HAP-1 (cell line): ENCODE measurements around the gene RBM19.
A peak's percentile ranks its signal among the peaks of the same experiment; 100 is the strongest.

Experiments
- DNase-seq, 2 experiments: peaks; one replicate each; pipeline ENCODE4 v3.0.0-alpha.2; 2016 to 2020; ENCODE audit warnings: low spot score in 2 of 2
- H3K27me3 ChIP-seq: fragments of 250-450 bp; sonication (Bioruptor Pico); 2 replicates; pipeline ENCODE4 v1.5.1; 2020; ENCODE audit warnings: low read depth, mild to moderate bottlenecking, moderate library complexity
- H3K36me3 ChIP-seq: fragments of 250-450 bp; sonication (Bioruptor Pico); replicated peaks from 2 replicates; pipeline ENCODE4 v1.5.1; 2020; ENCODE audit warnings: mild to moderate bottlenecking
- H3K4me1 ChIP-seq: fragments of 250-450 bp; sonication (Bioruptor Pico); 2 replicates; pipeline ENCODE4 v1.5.1; 2020; ENCODE audit warnings: mild to moderate bottlenecking
- H3K4me3 ChIP-seq: fragments of 250-450 bp; sonication (Bioruptor Pico); 2 replicates; pipeline ENCODE4 v1.5.1; 2020; ENCODE audit warnings: mild to moderate bottlenecking, moderate library complexity
- H3K9me3 ChIP-seq: fragments of 250-450 bp; sonication (Bioruptor Pico); 2 replicates; pipeline ENCODE4 v1.5.1; 2020; ENCODE audit warnings: mild to moderate bottlenecking, moderate library complexity
- in situ Hi-C: fragments of 300-500 bp; cut with MboI; formaldehyde crosslinking; loops from 3 replicates; pipeline ENCODE4 v1.14.3; 2020; ENCODE audit warnings: low sequenced_read_pairs, inconsistent platforms, mixed read lengths

RBM19 gene

GRCh38 chr12:113860950-113861349 lies 105.2 kb downstream of the RBM19 start:
- H3K36me3 ChIP-seq = no peaks in the 10 kb centered on the region
- no peaks in the 10 kb centered on the region for H3K4me1 ChIP-seq
- no peak for DNase-seq
- no peaks in the 10 kb centered on the region for H3K27me3 ChIP-seq
- no peaks in the 10 kb centered on the region for H3K9me3 ChIP-seq
- no peak overlapping the region for H3K4me3 ChIP-seq
- in situ Hi-C loops = no loop called here

GRCh38 chr12:113860059-113860820 lies 105.9 kb downstream of the RBM19 start:
- Histone ChIP-seq H3K4me1 (no peaks in the 10 kb centered on the region), H3K9me3 (no peaks in the 10 kb centered on the region), H3K4me3 (no peak overlapping the region), H3K36me3 (no peaks in the 10 kb centered on the region), H3K27me3 (no peaks in the 10 kb centered on the region)
- no peak for DNase-seq
- in situ Hi-C loops = no loop called here

- no peak for DNase-seq
- H3K27me3 ChIP-seq = no peaks in the 10 kb centered on the region
- in situ Hi-C loops = no loop called here
- H3K36me3 ChIP-seq = no peaks in the 10 kb centered on the region
- no peak overlapping the region for H3K4me3 ChIP-seq
- no peaks in the 10 kb centered on the region for H3K4me1 ChIP-seq
- no peaks in the 10 kb centered on the region for H3K9me3 ChIP-seq
Measured at GRCh38 chr12:113858841-113859386, 107.2 kb downstream of the RBM19 start.

GRCh38 chr12:113857371-113857770 lies 108.8 kb downstream of the RBM19 start:
- Histone ChIP-seq H3K4me3 (no peak overlapping the region), H3K4me1 (no peaks in the 10 kb centered on the region), H3K36me3 (no peaks in the 10 kb centered on the region), H3K27me3 (no peaks in the 10 kb centered on the region), H3K9me3 (no peaks in the 10 kb centered on the region)
- in situ Hi-C loops = no loop called here
- DNase-seq = no peak

GRCh38 chr12:113855998-113856397 lies 110.1 kb downstream of the RBM19 start:
- no peak overlapping the region for H3K4me3 ChIP-seq
- H3K36me3 ChIP-seq = no peaks in the 10 kb centered on the region
- DNase-seq = no peak
- in situ Hi-C loops = no loop called here
- H3K9me3 ChIP-seq = no peaks in the 10 kb centered on the region
- no peaks in the 10 kb centered on the region for H3K4me1 ChIP-seq
- no peaks in the 10 kb centered on the region for H3K27me3 ChIP-seq

GRCh38 chr12:113854385-113855142 lies 111.6 kb downstream of the RBM19 start:
- Histone ChIP-seq H3K27me3 (no peaks in the 10 kb centered on the region), H3K4me3 (no peak overlapping the region), H3K9me3 (no peaks in the 10 kb centered on the region), H3K36me3 (no peaks in the 10 kb centered on the region), H3K4me1 (no peaks in the 10 kb centered on the region)
- in situ Hi-C loops = no loop called here
- DNase-seq = peak in 1 of 2 experiments; percentile 23

GRCh38 chr12:113853491-113853890 lies 112.6 kb downstream of the RBM19 start:
- H3K4me1 ChIP-seq = no peaks in the 10 kb centered on the region
- no peak for DNase-seq
- H3K9me3 ChIP-seq = no peaks in the 10 kb centered on the region
- no peaks in the 10 kb centered on the region for H3K36me3 ChIP-seq
- H3K4me3 ChIP-seq = no peak overlapping the region
- H3K27me3 ChIP-seq = no peaks in the 10 kb centered on the region
- in situ Hi-C loops = no loop called here

- Histone ChIP-seq H3K27me3 (no peaks in the 10 kb centered on the region), H3K4me3 (no peak overlapping the region), H3K36me3 (no peaks in the 10 kb centered on the region), H3K9me3 (no peaks in the 10 kb centered on the region), H3K4me1 (no peaks in the 10 kb centered on the region)
- no peak for DNase-seq
- in situ Hi-C loops = no loop called here
Measured at GRCh38 chr12:113852695-113853490, 113.2 kb downstream of the RBM19 start.

- in situ Hi-C loops = no loop called here
- Histone ChIP-seq H3K9me3 (no peaks in the 10 kb centered on the region), H3K4me1 (no peaks in the 10 kb centered on the region), H3K36me3 (no peaks in the 10 kb centered on the region), H3K27me3 (no peaks in the 10 kb centered on the region), H3K4me3 (no peak overlapping the region)
- no peak for DNase-seq
Measured at GRCh38 chr12:113852264-113852663, 113.9 kb downstream of the RBM19 start.

GRCh38 chr12:113850309-113851056 lies 115.6 kb downstream of the RBM19 start:
- H3K4me1 ChIP-seq = no peaks in the 10 kb centered on the region
- H3K9me3 ChIP-seq = no peaks in the 10 kb centered on the region
- H3K36me3 ChIP-seq = no peaks in the 10 kb centered on the region
- no peak overlapping the region for H3K4me3 ChIP-seq
- in situ Hi-C loops = no loop called here
- H3K27me3 ChIP-seq = no peaks in the 10 kb centered on the region
- DNase-seq = no peak

GRCh38 chr12:113847856-113848255 lies 118.3 kb downstream of the RBM19 start:
- H3K9me3 ChIP-seq = no peaks in the 10 kb centered on the region
- no peak for DNase-seq
- no peaks in the 10 kb centered on the region; the same call in 1 of the 2 replicates for H3K36me3 ChIP-seq
- H3K27me3 ChIP-seq = no peaks in the 10 kb centered on the region
- in situ Hi-C loops = no loop called here
- H3K4me1 ChIP-seq = no peaks in the 10 kb centered on the region
- no peak overlapping the region for H3K4me3 ChIP-seq

GRCh38 chr12:113846883-113847755 lies 119.0 kb downstream of the RBM19 start:
- Histone ChIP-seq H3K4me3 (no peak overlapping the region), H3K27me3 (no peaks in the 10 kb centered on the region), H3K9me3 (no peaks in the 10 kb centered on the region), H3K36me3 (no peaks in the 10 kb centered on the region; the same call in 1 of the 2 replicates), H3K4me1 (no peaks in the 10 kb centered on the region)
- DNase-seq = no peak
- in situ Hi-C loops = no loop called here
